Smooth muscle cell (in vitro differentiated cells): Measurements from ENCODE around the gene FGL2. TPM values are rescaled to one million over a fixed set of nuclear protein-coding genes. Genes with fewer than 3 reads are reported as not detected.
"Not testable (repeated sequence)": the region's sequence is repeated elsewhere in the genome, so short reads cannot be mapped to it uniquely, and the experiment has no call there.

ENCODE experiments used
- DNase-seq: peaks from one replicate; lab custom pipeline; 2025; ENCODE audit not compliant: unreplicated experiment; lab: John Stamatoyannopoulos, UW
- H2AFZ ChIP-seq: fragments of 200-600 bp; sonication (generic); 2 replicates; pipeline ENCODE4 v1.6.0; 2016; ENCODE audit warnings: antibody characterized with exemption, low read depth, mild to moderate bottlenecking
- H3F3A ChIP-seq: fragments of 200-600 bp; sonication (generic); 2 replicates; pipeline ENCODE4 v1.6.0; 2017; ENCODE audit warnings: antibody characterized with exemption, low read depth
- H3K27ac ChIP-seq: fragments of 200-600 bp; sonication (generic); 2 replicates; pipeline ENCODE4 v1.5.1; 2016; ENCODE audit warnings: low read depth, mild to moderate bottlenecking
- H3K27me3 ChIP-seq: fragments of 200-600 bp; sonication (generic); 2 replicates; pipeline ENCODE4 v1.6.1; 2016; ENCODE audit warnings: low read depth, mild to moderate bottlenecking
- H3K36me3 ChIP-seq: fragments of 200-600 bp; sonication (generic); 2 replicates; pipeline ENCODE4 v1.5.1; 2016; ENCODE audit warnings: low read depth
- H3K4me1 ChIP-seq: fragments of 200-600 bp; sonication (generic); 2 replicates; pipeline ENCODE4 v1.5.1; 2016; ENCODE audit warnings: low read depth
- H3K4me2 ChIP-seq: fragments of 200-600 bp; sonication (generic); 2 replicates; pipeline ENCODE4 v1.6.0; 2016; ENCODE audit warnings: mild to moderate bottlenecking
- H3K4me3 ChIP-seq: fragments of 200-600 bp; sonication (generic); 2 replicates; pipeline ENCODE4 v1.5.1; 2016; ENCODE audit warnings: mild to moderate bottlenecking
- H3K79me2 ChIP-seq: fragments of 200-600 bp; sonication (generic); 2 replicates; pipeline ENCODE4 v1.6.0; 2016; ENCODE audit warnings: low read depth, mild to moderate bottlenecking
- H3K9ac ChIP-seq: fragments of 200-600 bp; sonication (generic); 2 replicates; pipeline ENCODE4 v1.6.0; 2016; ENCODE audit warnings: low read depth
- H3K9me3 ChIP-seq: fragments of 200-600 bp; sonication (generic); replicated peaks from 2 replicates; pipeline ENCODE4 v1.5.1; 2016; ENCODE audit warnings: low read depth
- H4K20me1 ChIP-seq: fragments of 200-600 bp; sonication (generic); 2 replicates; pipeline ENCODE4 v1.6.0; 2016; ENCODE audit warnings: low read depth
- WGBS: methylation state at CpG from one replicate; pipeline ENCODE4 v1.1.7; 2016; ENCODE audit warnings: low lambda C conversion rate; 5-methylcytosine and 5-hydroxymethylcytosine counted together
- polyA plus RNA-seq: library from polyadenylated mRNA; unstranded; fragments of >200 nt; fragmentation: Nextera tagmentation; extraction: Ambion mirVana; gene quantifications from 2 replicates; pipeline ENCODE4 v1.2.1, GENCODE V29; 2016
- total RNA-seq: library from RNA; depleted of rRNA; stranded (reverse); fragments of >200 nt; gene quantifications from 2 replicates; pipeline ENCODE4 v1.2.3, GENCODE V29; 2014
- TF ChIP-seq, protein P1 (sequence below): fragments of 200-600 bp; sonication (generic); IDR thresholded peaks from 2 replicates; pipeline ENCODE4 v1.5.1; 2017; ENCODE audit warnings: borderline replicate concordance, mild to moderate bottlenecking, antibody characterized with exemption; ENCODE audit not compliant: insufficient read depth, poor library complexity, severe bottlenecking

Gene FGL2
- total and polyA plus RNA-seq, 2 experiments from 2014 or later = 0.40 TPM; not detected in 1

DNA sequence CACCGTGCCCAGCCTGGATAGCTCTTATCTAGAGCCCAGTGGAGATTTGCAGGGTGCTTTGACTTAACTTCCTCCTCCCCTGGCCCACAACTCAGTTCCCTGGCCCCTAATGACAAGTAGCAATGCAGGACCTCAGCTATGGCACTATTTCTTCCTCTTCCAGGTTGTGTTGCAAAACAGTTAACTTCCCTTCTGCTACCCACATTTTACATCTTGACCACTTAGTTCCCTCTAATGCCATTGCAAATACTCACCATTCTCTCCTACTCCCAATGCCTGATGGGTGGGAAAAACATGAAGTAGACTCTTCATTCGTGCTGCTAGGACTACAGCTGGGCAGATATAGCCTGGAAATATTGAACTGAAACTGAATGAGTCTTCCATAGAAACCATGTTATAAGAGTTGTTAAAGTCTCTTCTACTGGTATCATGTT lies 39.1 kb upstream of the FGL2 start:
- Histone ChIP-seq H3K27me3 (no peaks in the 10 kb centered on the region), H3K36me3 (no peaks in the 10 kb centered on the region), H3K27ac (no peak overlapping the region), H3K4me2 (no peak overlapping the region), H3F3A (no peaks in the 10 kb centered on the region), H3K4me1 (peaks cover 14% of the 10 kb centered on the region), H3K9me3 (no peaks in the 10 kb centered on the region), H3K79me2 (no peaks in the 10 kb centered on the region), H3K4me3 (no peak overlapping the region), H4K20me1 (no peaks in the 10 kb centered on the region), H2AFZ (no peak overlapping the region), H3K9ac (no peak overlapping the region)
- 65% methylated on average over 2 of the region's 2 CpGs for WGBS
- TF ChIP-seq, protein P1, sequence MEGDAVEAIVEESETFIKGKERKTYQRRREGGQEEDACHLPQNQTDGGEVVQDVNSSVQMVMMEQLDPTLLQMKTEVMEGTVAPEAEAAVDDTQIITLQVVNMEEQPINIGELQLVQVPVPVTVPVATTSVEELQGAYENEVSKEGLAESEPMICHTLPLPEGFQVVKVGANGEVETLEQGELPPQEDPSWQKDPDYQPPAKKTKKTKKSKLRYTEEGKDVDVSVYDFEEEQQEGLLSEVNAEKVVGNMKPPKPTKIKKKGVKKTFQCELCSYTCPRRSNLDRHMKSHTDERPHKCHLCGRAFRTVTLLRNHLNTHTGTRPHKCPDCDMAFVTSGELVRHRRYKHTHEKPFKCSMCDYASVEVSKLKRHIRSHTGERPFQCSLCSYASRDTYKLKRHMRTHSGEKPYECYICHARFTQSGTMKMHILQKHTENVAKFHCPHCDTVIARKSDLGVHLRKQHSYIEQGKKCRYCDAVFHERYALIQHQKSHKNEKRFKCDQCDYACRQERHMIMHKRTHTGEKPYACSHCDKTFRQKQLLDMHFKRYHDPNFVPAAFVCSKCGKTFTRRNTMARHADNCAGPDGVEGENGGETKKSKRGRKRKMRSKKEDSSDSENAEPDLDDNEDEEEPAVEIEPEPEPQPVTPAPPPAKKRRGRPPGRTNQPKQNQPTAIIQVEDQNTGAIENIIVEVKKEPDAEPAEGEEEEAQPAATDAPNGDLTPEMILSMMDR = no peak
- no peak for DNase-seq

DNA sequence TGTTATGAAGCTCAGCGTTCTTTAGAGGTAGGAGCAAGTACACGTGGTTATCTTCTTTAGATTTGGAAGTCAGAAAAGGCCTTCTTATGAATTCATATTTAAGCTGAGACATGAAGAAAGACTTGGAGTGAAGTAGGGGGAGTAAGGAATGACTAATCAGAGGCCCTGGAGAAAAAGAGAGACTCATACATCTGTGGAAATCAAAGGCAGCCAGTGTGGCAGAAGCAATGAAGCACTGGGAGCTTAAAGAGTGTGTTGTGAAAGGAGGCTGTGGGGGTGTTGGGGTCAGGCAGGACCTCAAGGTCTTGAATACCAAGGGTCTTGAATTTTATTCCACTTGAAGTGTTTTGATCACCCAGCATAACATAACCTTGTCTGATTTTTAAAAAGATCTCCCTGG lies 35.7 kb upstream of the FGL2 start:
- H3K9me3 ChIP-seq = no peaks in the 10 kb centered on the region
- H3K79me2 ChIP-seq = no peaks in the 10 kb centered on the region
- H3F3A ChIP-seq = no peaks in the 10 kb centered on the region
- no peaks in the 10 kb centered on the region for H3K4me1 ChIP-seq
- no peak overlapping the region for H2AFZ ChIP-seq
- no peak overlapping the region for H3K4me3 ChIP-seq
- H3K4me2 ChIP-seq = peak overlapping the region; percentile 44
- WGBS = 79% methylated on average over 2 of the region's 2 CpGs
- DNase-seq = no peak
- H3K36me3 ChIP-seq = no peaks in the 10 kb centered on the region
- TF ChIP-seq, protein P1 = no peak
- no peak overlapping the region for H3K9ac ChIP-seq
- peak overlapping the region; percentile 9 for H3K27ac ChIP-seq
- H4K20me1 ChIP-seq = no peaks in the 10 kb centered on the region
- H3K27me3 ChIP-seq = no peaks in the 10 kb centered on the region

DNA sequence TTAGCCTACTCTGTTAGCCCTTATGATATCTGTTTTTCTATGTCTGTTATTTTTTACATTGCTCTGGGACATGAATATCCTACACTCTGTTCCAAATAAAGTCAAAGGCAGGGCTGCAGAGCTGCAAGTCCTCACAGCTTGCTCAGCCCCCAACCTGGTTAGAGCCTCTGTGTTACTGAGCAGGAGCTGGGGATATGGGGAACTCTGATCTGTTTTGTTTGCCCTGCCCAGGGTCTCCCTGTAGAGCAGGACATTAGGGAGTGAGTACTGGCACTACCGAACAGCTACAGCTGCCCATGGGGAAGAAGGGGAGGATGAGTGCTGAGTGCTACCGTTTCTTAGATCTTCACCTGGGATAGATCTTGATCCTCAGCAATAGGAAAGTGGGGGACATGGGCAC lies 32.8 kb upstream of the FGL2 start:
- no peak overlapping the region for H2AFZ ChIP-seq
- H3F3A ChIP-seq = no peaks in the 10 kb centered on the region
- no peaks in the 10 kb centered on the region for H4K20me1 ChIP-seq
- 95% methylated on average over 2 of the region's 2 CpGs for WGBS
- H3K9ac ChIP-seq = no peak overlapping the region
- no peak for DNase-seq
- no peaks in the 10 kb centered on the region for H3K36me3 ChIP-seq
- H3K27ac ChIP-seq = no peak overlapping the region
- no peak overlapping the region for H3K4me2 ChIP-seq
- H3K4me1 ChIP-seq = no peaks in the 10 kb centered on the region
- H3K4me3 ChIP-seq = no peak overlapping the region
- H3K79me2 ChIP-seq = no peaks in the 10 kb centered on the region
- TF ChIP-seq, protein P1 = no peak
- no peaks in the 10 kb centered on the region for H3K9me3 ChIP-seq
- H3K27me3 ChIP-seq = no peaks in the 10 kb centered on the region

- not testable (repeated sequence) for H2AFZ ChIP-seq, H4K20me1 ChIP-seq
These were observed 29.2 kb upstream of the FGL2 start for GRCh38 chr7:77228795-77229194.

More at GRCh38 chr7:77228795-77229194, 29.2 kb upstream of the FGL2 start:
- DNase-seq, H3K9ac ChIP-seq, H3K79me2 ChIP-seq, H3K9me3 ChIP-seq, H3K27ac ChIP-seq, H3K4me2 ChIP-seq, H3F3A ChIP-seq, H3K36me3 ChIP-seq, H3K27me3 ChIP-seq, H3K4me3 ChIP-seq, H3K4me1 ChIP-seq: not testable (repeated sequence)
